ENCODE data around the gene SYT2.
"Not testable (repeated sequence)": the region's sequence is repeated elsewhere in the genome, so short reads cannot be mapped to it uniquely, and the experiment has no call there.

DNA sequence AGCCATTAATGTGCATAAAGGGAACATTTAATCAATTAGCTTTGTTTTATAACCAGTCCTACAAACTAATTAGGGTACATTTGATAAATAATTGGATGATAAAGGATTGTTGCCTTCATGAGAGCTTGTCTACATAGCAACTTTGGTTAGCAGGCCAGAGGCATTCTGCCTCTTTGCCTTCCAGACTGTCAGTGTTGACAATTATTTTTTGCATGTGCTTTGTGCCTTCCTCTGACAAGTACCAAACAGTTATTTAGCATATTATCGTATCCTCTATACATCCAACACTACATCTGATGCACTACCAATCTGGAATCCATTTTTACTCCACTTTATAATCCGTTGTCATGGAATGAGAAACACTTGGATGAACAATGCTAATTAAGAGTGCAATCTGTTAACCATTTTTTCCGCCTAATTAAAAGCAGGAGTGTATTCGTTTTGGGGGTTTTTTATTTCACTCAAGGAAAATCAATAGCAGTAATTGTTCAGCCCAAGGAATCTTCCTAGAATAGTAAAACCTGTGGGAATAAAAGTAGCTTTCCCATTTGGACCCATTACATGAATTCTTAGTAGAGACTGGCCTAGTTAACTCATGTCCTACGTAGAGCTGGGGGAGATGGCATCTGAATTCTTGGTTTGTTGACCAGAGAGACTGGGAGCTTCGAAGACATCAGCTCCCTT, 165.3 kb downstream of the SYT2 start:
- not testable (repeated sequence) for TF ChIP-seq STAT5B (CRISPR knock-in tag; IDR thresholded peaks at IDR 0.05); NCOA2 (IDR thresholded peaks at IDR 0.05; ENCODE audit: partially characterized antibody in 2 of 2); ZKSCAN3 (CRISPR knock-in tag; IDR thresholded peaks at IDR 0.05)
